NOMO-1 (cell line): Measurements from ENCODE around the gene PTBP1.

ENCODE experiments used
- DNase-seq, 2 experiments: peaks; one replicate each; lab custom pipeline; 2025; ENCODE audit not compliant: unreplicated experiment in 2 of 2; lab: John Stamatoyannopoulos, UW

Gene PTBP1

DNA sequence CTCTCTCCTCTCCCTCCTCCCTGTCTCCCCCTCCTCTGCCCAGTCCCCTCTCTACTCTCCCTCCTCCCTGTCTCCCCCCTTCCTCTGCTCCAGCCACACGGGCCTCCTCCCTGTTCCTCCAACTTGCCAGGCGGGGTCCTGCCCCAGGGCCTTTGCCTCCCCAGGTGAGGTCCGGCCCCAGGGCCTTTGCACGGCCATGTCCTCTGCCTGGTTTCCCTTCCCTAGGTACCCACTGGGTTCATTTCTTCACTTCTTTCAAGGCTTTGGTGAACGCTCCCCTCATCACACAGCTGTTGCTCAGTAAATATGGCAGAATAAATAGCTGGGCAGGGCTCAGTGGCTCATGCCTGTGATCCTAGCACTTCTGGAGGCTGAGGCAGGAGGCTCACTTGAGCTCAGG is 25.2 kb upstream of the PTBP1 start:
- no peak for DNase-seq

DNA sequence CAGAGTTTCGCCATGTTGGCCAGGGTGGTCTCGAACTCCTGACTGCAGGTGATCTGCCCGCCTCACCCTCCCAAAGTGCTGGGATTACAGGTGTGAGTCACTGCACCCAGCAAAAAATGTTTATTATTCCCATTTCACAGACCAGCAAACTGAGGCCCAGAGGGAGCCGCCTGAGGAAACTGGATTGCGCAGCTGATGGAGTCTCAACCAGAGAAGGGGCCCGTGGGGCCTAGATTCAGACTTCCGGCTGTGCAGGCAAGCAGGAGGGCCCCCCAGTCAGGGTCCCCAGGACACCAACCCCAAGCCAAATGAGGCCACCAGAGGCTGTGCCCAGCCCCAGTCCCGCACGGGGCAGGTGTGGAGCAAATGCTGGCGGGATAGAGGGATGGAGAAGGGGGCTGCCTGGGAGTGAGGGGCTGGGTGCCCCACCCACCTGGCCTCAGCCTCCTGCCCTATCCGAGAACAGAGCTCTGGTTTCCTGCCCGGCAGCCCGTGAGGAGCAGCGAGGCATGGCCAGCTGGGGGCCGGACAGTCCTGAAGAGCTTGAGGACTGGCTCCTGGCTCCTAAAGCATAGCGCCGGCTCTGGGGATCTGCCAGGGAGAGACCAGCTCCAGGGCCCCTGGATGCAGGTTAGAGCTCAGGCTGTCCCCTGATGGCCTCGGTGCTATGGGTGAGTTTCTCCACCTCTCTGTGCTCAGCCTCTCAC is 24.4 kb upstream of the PTBP1 start:
- DNase-seq = no peak

DNA sequence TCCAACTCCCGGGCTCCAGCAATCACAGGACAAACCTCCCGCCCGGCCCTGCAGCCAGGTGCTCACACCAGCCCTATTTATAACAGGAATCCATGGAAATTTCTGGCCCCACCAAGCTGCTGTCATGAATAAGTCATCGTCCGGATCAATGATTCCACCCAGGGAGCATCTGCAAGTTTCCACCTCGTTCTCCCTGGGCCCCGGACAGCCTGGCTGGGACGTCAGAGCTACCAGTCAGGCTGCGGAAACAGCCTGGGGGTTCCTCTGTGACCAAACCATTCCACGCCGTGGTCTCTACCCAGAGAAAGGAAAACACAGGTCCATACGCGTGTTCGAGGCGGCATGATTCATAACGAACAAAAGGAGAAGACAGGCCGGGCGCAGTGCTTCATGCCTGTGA is 20.7 kb upstream of the PTBP1 start:
- no peak for DNase-seq

DNA sequence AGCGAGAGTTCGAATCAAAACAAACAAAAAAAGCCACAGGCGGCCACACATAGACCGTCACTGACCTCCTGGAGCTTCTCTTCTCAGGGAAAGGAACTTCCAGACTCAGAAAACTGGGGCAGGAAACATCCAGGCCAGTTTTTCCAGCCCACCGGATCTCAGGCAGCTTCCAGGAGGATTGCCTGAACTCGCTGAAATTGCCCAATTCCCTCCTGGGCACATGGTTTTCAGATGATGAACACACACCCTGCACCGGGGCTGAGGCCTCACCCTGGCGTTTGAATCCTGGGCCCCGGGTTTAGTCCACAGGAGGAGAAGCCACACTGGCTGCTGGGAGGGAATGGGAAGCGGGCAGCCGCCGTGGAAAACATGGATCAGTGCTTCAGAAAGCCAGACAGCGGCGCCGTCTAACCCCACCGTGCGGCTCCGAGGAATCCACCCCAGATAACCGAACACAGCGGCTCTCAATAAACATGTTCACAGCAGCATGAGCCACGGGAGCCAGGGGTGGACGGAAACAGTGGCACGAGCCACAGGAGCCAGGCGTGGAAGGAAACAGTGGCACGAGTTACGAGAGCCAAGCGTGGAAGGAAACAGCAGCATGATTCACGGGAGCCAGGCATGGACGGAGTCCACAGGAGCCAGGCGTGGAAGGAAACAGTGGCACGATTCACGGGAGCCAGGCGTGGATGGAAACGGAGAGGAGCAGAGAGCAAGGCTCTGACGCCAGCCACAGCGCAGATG is 18.2 kb upstream of the PTBP1 start:
- no peak for DNase-seq

DNA sequence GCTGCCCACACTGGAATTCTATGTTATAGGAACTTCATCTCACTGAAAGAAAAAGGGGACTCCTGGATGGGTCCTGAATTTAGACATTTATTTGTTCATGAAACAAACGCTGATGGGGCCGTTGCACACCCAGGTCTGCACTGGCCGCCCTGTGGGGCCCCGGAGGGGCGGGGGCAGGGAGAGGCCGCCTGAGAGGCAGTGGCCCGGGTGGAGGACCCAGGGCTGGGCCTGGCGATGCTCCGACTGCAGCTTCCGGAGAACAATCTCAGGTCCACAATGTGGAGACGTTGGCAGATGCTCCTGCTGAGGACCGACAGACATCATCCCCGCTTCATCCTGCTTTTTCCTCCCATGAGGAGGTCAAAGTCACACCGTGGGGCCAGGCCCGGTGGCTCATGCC is 16.3 kb upstream of the PTBP1 start:
- no peak for DNase-seq

DNA sequence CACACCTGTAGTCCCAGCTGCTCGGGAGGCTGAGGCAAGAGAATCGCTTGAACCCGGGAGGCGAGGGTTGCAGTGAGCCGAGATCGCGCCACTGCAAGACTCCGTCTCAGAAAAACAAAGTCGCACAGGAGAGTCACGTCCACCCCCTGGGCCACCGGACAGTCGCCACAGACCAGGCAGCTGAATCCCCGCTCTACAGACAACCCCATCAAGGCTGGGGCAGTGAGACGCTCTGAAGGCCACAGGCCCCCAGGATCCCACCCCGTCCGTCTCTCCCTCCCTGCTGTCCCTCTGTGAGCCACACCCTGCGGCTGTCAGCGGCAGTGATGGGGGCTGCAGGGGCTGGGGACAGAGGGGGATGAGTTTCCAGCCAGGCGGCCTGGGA is 15.5 kb upstream of the PTBP1 start:
- DNase-seq = no peak

DNA sequence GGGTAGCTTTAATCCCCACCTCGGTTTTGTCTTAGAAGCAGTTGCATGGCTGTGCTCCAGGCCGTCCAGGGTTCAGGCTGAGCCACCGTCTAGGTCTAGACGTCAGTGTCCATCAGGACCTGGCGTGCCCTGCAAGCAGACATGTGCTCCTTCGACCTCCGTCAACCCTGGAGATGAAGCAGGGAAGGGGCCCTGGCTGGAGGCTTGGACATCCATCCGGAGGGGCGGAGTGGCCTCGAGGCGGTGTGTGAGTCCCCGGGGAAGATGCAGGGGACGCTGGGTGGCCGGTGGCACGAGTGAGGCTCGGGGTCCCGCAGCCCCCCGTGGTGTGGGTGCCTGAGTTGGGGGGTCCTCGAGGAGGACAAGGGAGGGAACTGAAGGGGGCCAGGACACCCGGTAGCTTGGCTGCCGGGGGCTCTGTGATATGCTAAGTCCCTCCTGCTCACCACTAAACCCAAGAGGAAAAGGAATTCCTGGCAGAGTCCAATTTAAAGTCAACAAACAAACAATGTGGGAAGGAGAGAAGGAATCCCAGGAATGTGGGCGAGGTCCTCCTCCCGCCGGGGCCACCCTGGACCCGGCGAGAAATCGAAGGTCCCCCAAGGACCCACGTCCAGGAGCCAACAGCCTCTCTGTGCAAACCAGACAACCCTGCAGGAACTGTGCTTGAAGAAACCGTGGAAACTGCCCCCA is 14.9 kb upstream of the PTBP1 start:
- DNase-seq = no peak

DNA sequence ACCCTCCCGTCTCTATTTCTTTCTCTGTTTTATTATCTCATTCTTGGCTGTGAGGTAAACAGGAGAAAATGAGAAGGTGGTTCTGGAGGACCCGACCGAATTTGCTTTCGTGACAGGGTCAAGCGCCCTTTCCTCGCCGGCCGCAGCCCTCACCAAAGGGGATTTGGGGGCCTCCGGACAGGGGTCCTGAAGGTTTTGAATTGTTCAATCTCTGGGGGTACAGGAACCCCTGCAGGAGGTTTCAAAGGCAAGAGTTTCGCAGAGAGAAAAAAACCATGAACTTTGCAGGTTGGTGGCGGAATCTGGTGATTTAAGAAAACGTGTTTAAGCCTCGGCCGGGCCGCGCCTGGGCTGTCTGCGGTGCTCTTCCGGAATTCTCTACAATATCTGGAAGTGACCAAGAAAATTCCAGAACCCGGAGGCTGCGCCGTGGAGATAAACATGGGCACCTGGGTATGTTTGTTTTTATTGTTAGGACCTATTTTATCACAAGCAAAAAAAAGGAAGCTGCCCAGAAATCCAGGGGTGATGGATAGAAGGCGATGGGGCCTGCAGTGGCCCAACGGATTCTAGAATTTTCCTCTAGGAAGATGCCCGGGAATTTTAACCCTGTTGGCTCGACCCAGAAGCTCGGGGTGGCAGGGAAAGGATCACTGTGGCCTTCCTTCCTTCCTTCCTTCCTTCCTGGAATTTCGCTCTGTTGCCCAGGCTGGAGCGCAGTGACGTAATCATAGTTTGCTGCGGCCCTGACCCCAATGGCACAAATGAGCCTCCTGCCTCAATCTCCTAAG is 14.2 kb upstream of the PTBP1 start:
- DNase-seq = no peak

DNA sequence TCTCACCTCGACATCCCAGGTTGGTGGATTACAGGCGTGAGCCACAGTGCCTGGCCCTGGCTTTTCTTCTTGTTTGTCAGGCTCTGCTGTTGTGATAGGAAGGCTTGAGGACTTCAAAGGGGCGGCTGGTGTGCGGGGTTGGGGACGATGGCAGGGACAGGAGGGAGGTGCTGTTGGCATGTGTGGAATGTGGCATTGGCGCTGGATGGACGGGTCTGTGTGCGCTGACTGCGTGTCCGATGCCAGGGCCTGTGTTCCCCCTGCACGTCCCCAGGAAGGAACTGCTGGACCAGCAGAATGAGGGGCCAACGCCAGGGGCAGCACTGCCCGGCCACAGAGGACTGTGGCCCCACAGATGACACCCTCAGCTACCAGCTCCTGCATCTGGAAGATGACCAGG is 12.7 kb upstream of the PTBP1 start:
- DNase-seq = no peak

DNA sequence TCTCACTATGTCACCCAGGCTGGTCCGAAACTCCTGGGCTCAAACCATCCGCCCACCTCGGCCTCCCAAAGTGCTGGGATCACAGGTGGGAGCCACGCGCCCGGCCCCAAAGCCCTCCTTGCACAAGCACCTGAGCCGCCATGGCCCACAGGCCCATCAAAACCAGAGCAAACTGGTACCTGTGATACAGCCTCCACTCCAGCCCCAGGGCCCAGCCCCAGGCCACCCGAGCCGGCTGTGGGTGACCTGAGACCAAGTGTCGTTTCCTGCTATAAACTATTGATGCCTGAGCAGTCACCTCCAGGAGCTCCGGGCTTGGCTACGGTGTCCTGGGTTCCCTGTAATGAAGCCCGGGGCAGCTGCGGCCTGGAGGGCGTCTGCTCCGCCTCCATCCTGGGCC is 9.7 kb upstream of the PTBP1 start:
- DNase-seq = no peak

DNA sequence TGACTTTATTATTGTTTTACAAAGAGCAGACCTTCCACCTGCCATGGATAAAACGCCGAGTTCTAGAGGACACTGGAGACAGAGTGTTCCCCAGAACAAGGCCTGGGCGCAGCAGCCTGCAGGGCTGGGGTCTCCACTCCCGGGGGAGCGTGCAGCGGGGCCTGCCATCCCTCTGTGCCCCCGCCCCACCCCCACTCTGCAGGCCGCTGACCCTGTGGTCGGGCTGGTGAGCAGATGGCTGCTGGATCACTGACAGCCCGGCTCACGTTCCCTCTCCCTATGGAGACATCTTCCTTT is 8.6 kb upstream of the PTBP1 start:
- DNase-seq = no peak

DNA sequence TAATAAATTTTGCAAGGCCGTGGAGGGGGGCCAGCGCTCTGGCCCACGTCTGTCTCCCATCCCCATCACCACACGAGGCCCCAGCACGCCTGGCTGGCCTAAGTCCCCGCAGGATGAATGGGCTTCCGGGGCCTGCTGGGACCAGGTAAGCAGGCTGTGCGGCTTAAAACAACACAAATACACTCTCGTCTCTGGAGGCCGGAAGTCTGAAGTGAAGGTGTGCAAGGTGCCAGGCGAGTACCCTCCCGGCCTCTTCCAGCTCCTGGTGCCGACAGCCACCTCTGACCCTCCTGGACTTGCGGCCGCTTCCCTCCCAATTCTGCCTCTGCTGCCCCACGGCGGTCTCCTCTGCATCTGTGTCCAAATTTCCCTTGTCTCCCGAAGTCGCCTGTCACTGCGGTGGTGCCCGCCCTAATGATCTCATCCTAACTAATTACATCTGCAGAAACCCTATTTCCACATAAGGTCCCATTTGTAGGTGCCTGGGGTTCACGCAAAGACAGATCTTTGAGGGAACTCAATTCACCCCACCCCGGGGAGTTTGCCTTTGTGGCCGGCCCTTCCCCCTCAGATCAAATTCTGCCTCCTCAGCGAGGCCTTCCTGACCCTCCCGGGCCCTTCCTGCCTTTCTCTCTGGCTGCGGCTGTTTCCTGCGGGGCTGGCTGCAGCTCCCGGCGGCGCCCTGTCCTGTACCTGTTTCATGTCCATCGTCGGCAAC is 8.1 kb upstream of the PTBP1 start:
- DNase-seq = no peak

DNA sequence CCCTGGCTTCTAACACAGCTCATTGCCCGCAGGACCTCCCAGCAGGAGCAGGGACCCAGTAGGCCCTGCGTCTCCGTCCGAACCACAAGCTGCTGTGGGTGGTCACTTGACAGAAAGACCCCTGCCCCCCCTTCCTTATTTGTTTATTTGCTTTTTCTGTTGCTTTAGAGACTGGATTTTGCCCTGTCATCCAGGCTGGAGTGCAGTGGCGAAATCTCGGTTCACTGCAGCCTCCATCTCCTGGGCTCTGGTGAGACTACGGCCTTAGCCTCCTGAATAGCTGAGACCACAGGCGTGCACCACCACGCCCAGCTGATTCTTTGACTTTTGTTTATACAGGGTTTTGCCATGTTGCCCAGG is 7.6 kb upstream of the PTBP1 start:
- DNase-seq = no peak

DNA sequence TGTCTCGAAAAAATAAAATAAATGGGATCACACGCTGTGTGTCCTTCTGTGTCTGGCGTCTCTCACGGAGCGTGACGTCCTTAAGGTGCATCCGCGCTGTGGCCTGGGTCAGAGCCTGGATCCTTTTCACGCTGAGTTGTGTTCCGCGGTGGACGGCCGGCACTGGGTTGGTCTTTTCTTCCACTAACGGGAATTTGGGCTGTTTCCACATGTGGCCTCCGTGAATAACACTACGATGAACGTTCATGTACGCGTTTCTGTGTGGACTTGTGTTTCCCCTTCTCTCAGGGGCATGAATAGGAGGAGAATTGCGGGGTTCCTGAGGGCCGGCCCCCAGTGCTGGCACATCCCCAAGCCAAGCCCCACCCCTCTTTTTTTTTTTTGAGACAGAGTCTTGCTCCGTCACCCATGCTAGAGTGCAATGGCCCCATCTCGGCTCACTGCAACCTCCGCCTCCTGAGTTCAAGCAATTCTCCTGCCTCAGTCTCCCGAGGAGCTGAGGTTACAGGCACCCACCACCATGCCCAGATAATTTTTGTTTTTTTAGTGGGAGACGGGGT is 6.2 kb upstream of the PTBP1 start:
- no peak for DNase-seq

DNA sequence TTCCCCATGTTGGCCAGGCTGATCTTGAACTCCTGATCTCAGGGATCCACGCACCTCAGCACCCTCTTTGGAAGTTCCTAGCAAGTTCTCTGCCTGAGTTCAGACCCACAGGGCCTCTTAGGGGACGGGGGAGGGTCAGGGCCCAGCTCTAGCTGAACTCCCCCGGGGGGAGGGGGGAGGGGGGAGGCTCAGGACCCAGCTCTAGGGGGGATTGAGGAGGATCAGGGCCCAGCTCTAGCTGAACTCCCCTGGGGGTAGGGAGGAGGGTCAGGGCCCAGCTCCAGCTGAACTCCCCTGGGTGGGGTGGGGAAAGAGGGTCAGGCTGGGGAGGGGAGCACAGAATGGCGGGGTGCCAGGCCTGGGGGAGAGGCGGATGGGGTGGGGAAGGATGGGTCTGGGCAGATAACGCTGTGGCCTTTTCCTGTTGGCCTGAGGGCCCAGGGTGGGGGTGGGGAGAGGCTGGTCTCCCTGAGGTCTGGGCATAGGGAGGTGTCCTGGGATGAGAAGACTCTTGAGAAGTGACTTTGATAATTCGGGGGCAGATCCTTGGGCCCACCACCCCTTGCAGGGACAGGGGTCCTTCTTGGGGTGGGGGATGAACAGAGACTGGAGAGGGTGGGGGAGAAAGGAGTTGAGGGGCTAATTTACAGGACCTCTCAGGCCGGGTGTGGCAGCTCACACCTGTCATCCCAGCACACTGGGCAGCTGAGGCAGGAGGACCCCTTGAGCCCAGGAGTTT is 5.5 kb upstream of the PTBP1 start:
- DNase-seq = no peak

DNA sequence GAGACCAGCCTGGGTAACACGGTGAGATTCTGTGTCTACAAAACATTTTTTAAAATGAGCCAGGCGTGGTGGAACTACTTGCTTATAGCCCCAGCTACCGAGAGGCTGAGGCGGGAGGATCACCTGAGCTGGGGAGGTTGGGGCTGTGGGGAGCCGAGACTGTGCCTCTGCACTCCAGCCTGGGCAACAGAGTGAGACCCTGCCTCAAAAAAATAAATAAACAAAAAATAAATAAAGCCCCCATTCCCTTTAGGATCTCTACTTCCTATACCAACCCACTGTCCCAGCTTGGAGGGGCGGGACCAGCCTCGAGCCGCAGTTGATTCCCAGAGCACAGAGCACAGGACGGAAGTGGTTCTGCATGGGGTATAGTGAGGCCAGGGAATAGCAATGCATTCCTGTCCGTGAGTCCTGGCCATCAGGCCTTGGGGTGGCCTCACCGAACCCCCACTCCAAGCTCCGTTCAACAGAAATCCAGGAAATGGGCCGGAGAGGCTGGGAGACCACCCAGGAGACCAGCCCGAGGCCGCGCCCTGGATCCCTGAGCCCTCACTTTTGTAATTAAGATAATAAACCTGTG is 4.9 kb upstream of the PTBP1 start:
- DNase-seq = no peak

DNA sequence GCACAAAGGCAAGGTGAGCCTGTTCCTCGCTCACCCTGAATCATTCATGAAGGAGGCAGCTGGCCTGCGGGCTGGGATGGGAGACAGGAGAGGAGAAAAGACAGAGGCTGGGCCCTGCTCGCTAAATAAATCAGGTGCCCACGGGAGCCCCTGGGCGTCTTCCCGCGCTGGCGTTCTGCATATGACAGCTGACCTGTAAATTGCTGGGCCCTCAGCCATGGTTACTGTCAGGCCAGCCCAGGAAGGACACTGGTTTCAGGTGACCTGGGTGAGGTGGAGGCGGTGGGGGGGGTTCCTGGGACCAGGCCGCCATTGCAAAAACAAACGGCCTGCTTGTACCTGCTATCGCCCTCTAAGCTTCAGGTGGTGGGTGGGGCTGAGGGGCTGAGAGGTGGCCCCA is 3.4 kb upstream of the PTBP1 start:
- DNase-seq = no peak

DNA sequence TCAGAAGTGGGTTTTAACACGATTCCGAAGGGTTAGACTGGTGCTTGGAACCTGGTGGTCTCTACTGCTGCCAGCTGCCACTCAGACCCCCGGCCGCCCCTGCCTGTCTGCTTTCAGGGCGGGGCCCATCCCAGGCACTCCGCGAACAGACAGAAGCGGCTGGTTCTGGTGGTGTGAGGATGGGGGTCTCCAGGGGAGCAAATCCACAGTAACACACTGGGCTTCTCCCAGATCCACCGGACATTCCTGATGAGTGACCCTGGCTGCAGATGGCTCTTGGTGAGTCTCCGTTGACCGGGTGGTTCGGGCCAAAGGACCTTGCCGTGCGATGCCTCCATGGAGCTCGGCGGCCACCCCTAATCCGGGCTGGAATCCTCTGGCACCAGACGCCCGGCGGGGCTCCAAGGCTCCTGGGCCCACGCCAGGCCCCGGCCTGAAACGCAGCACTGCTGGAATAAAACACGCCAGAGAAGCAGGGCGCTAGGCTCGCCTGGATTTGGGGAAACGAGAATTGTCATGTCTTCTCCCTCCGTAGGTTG is 2.1 kb upstream of the PTBP1 start:
- DNase-seq = no peak
